Stimulated activated CD4-positive, alpha-beta T cell treated with anti-CD3 and anti-CD28 coated beads, TNF-alpha, amount 100 ng/mL, for 24 hours (primary cell): Measurements from ENCODE around the gene VOPP1.
"Not testable (repeated sequence)": the region's sequence is repeated elsewhere in the genome, so short reads cannot be mapped to it uniquely, and the experiment has no call there.

Experiments
- DNase-seq, 3 experiments: peaks; one replicate each; pipeline ENCODE4 v3.0.0-alpha.2; 2020; ENCODE audit warnings: low read depth in 3 of 3

Gene VOPP1

DNA sequence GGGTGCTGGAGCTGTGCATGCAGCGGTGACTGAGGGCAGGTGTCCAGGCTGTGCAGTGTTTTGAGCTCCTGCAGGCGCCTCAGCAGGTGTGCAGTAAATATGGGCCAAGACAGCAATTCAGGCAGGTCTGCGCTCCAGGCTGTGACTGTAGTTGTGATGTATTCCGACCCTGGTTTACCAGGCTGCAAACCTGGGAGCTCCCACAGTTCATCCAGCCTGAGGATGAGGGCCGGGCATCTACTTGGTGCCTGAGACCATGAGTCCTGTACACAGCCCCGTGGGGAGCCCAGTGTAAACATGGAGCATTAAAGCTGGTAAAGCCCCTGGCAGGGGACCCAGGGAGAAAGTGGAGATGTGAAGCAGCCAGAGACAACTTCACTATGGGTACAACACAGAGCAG, 82.8 kb downstream of the VOPP1 start:
- no peak for DNase-seq

DNA sequence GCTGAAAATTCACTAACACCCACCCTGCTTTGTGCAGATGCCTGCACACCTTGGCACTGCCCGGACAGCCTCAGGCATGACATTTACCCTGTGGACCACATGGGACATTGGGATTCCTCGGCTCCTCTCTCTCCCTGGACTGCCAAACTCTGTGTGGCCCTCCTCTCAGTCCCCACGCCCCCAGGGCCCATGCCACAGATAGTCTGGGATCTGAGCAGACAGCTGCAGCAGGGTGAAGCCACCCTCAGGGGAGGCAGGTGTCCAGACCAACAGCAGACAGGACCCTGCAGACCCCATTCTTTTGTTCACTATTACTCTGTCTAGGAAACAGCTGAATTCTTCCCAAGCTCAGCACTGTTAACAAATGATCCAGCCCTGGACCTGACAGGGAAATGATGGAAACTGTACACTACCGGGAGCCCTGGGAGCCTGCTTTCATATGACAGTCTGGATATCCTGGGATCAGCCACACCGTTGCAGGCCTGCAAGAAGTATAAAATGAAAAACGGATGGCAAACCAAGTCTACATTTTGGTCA, 83.4 kb downstream of the VOPP1 start:
- no peak for DNase-seq

DNA sequence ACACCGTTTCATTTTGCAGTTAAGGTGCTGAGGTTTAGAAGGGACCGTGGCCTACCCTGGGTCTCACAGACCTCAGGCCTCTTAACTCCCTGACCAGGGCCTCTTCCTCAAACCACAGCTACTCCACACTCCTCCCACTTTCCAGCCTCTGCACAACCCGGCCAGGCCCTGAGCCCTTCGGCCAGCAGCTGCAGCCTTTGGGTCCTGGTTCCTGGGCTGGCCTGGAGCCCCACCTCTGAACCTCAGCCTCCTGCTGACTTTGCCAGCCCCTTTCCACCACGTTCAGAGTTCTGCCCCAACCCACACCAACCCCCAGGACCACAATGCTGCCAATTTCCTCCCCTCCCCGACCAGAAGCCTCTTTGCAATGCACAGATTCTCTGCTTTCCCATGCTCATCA, 84.1 kb downstream of the VOPP1 start:
- DNase-seq = no peak

DNA sequence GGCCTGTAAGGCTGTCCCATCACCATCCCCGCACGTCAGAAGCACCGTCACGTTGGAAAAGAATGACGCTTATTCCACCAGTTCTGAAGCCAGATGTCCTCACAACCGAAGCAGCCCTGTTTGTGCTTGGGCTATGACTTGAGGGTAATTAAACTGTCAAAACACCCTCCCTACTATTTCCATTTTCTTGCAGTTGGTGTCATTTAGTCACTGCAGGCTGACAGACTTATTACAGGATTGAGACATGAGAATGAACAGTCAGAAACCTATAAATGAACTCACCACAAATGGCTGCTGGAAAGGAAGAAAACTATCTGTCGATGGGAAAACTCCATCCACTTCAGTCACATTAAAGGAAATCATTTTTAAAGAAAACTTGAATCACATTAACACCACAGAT, 85.3 kb downstream of the VOPP1 start:
- no peak for DNase-seq

DNA sequence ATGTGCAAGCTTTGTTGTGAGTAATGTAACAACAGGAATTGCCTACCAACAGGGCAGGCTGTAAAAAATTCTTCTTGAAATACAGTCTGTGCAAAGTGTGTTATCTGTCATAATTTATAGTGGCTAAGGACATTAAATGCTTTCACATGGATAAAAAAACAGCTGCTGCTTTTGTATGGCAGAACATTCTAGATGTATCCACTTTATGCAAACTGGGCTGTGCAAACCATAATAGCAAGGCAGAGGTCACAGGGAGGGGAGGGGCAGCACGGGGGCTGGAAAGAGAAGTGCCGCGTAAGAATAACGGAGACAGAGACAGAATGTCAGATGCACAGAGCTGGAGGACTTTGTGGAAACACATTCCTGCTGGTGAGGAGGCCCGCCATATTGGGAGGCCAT, 86.1 kb downstream of the VOPP1 start:
- no peak for DNase-seq

DNA sequence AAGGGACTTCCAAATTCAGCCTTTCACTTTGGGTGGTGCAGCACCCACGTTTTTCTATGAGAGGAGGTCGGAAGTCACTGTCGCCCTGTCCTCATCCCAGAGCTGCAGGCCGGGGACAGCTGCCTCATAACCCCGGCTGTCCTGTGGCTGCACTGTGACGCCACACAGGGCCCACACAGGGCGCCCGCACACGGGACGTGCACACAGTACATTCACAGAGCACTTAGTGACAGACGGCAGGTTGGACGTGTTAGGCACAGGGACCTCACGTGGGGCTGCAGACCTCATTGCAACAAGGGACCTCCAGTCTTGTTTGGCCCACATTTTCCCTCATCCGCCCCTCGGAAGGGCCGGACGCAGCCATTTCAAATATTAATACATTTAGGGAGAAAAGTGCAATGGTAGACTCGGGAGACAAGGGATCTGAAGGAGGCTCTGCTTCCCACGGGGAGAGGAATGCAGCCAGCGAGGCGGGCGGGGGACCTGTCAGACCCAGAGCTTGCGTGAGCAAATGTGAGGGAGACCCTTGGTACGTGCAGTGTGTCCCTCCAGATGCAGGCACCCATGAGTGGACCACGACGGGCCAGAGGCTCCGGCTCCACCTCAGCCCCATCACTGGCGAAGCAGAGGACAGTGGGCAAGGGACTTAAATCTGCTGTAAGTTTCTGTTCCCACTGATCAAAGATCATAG, 86.7 kb downstream of the VOPP1 start:
- no peak for DNase-seq

DNA sequence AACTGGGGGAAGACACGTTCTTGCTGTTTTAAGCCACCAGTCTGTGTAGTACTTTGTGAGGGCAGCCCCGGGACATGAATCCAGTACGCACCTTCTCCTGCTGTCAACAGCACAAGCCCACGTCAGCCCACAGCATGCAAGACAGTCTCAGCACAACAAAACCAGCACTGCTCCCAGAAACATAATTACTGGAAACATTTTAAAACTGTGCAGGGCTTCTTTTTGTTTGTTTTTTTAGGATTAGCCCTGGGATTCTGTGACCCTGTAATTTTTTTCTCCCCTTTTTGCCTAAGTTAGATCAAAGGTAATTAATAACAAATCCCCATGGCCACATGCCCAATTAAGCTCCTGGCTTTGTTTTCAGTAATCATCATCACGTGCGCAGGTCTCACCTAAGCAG, 87.5 kb downstream of the VOPP1 start:
- no peak for DNase-seq

DNA sequence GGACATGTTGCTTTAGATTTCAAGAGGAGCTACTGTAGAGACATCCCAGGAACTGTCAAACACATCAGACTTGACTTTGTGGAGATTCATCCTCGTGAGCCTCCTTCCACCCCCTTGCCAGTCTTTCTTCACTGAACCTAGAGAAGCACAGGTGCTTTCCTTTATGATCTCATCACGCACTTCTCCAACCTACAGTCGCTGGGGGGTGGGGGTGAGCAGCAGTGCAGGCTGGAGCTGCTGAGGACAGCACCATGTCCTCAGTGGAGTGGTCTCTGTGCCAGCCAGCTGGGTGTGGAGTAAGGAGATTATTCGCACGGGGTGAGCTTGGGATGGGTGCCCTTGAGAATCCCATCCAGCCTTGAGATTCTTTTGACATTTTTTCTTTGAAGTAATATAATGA, 88.1 kb downstream of the VOPP1 start:
- DNase-seq = no peak

DNA sequence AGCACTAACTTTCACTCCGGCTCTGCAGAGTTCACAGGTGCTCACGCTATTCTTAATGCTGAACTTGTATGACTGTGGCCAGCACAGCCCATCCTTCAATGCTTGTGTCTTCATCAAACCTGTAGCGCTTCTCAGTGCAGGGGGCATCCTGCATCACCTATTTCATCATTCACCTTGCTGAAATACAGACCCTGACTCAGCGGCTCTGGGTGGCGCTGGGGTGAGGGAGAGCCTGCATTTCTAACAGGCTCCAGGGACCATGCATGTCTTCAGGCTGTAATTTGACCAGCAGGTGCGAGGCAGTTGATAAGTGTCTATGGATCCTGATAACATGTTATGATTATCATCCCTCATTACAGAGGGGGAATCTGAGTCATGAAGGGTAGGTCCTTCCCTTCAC, 89.3 kb downstream of the VOPP1 start:
- DNase-seq = no peak

DNA sequence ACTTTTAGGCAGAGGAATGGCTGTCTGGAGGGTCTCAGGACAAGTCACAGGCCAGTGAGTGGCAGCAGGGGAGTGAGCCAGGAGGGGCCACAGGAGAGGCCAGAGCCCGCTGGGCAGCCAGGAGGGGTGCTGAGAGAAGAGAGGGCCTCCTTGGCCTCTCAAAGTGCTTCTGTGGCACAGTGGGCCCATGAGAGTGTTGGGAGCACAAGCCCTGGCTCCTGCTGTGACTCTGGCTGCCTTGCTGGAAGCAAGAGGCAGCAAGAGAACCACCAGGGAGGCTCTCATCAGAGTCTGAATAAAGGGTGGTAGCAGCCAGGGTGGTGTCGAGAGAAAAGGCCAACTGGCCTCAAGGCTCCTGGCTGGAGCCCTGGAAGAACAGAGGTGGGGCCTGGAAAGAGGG, 91.1 kb downstream of the VOPP1 start:
- no peak for DNase-seq

DNA sequence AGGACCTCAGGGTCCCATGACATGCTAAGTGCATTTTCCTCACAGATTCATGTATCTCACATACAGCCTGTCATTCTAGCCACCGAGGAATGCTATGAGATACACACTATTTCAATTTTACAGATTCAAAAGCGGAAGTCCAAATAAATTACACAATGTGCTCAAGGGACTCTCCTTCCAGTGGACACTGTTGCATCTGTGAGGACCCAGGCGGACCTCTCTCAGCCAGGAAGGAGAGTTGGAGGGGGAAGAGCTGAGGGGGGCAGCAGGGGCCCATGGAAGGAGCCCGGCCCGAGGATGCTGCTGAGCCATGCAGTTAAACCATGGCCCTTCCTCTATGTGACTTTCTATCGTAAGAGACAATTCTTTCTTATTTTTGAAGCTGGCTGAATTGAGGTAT, 93.6 kb downstream of the VOPP1 start:
- no peak for DNase-seq

DNA sequence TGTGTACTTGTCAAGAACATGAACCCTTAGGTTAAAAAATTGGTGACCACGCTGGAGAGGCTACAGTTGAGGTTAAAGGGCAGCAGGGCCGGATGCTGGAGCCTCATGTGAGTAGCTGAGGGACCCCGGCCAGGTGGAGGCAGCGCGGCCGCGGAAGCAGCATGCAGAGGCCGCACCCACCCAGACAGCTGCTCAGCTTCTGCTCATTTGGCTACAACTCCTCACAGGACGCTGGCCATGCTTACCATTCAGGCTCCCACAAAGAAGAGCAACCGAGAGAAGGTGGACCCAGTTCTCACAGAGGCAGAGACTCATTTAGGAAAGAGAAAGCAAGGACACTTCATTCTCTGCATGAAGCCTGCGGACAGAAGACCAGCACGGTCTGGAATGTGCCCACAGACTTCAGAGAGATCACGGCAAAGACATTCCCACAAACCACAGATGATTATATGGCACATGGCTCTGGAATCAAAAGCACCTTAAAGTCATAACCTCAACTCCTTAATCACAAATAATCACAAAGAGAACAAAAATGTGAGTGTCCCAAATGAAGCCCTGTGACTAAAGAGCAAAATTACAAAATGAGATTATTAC, 94.4 kb downstream of the VOPP1 start:
- no peak for DNase-seq

DNA sequence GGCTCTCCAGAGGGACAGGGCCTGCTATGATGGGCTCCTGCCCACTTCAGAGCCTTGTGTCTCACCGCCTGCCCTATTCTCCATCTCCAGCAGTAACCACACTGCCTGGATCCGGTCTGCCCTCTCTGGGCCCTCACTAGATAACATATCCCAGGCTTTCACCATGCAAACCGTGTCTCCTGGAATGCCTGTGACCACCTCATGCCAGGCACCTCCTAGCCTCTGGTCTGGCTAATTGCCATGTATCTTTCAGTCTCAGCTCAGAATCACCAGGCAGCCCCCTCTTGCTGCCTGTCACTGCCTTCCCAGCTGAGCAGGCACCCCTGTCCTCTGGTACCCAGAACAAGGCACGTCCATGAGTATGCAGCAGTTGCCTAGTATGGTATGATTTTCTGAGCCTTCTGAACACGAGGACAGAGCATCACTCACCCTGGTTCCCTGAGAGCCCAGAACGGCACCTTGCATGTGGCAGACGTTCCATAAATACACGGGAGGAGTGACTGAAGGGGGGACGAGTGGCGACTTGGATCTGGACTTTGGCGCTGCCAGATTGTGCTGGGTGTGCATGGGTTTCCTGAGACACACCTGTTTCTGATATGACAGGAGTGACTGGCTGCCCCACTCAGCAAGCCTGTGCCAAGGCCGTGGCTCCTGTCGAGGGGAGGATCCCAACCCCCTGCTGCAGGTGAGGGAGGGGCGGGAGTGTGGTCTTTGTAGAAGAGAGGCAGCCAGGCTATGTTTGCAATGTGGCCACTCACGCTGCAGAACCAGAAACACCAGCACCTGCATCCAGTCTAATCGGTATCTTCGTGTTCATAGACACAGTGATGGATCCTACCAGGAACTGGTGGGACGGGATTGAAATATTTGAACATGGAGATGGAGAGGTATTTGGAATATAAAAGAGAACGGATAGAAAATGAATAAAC, 95.2 kb downstream of the VOPP1 start:
- no peak for DNase-seq

DNA sequence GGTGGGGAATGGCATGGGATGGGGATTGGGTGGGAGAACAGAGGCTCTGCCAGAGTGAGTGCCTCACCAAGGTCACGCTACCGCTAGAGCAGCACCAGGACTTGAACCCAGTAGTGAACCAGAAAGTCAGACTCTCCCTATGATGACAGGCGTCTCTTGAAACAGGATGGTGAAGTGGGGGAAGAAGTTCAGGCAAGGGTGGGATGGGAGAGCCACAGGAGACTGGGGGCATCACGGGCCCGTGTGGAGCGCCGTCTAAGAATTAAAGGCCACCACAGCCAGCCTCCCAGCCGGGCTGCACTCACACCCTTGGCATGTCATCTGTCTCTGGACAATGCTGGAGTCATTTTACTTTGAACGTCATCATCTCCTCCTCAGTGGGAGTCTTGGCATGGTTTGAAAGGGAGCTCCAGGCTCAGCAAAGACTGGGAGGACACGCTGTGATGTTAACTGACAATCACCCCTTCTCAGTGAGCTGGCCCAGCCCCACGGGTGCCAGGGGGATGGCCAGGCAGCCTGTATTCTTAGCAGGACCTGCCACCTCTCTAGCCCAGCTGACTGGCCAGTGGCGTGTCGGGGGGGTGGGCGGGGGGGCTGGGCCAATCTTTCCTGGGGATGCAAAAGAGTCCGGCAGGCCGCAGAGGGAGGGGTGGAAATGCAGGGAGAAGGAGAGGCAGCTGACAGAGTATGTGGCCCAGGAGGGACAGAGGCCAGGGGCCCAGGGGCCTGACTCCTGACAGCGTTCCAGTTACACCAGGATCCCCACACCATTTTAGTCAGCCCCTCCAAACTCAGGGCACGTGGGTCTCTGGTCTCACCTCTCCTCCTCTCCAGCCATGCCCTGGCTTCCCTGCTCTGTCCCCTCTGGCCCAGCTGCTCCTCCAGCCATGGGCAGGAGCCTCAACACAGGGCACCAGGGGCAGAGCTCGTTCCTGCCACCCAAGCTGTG, 96.2 kb downstream of the VOPP1 start:
- no peak for DNase-seq

DNA sequence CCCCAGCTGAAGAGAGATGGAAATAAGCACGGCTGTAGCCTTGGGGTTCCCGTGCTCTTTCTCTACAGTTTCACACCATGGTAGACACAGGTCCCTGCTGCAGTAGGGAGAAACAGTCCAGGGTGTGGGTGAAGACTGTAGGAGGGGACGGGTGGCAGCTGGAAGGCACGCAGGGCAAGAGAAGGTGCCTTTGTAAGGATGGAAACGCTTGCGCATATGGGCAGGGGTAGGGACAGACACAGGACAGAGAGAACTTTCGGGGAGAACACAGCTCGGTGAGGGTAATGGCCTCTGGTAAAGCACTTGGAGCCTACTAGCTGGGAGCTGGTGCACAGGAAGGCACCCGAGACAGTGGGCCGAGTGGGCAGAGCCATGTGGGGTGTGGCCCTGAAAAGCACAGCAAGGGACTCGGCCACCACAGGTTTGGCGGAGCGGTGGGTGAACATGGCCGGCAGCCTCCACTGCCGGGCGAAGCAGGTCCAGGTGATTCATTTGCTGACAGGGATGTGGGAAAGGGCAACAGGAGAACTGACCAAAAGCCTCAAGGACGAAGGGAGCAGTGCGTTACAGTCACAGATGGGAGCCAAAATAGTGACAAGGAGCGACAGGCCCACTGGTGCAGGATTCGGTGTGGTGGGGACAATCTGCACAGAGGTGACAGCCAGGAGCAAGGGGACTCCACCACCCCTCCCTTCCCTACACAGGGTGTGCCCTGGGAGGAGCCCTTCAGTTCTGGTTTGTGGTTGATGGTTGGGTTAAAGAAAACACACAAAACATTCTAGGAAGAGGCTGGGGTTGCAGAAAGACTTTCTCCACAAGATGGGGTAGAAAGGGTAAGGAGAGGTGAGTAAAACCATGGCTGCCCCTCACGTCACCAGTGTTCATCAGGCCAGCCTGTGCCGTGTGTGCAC, 97.1 kb downstream of the VOPP1 start:
- DNase-seq = no peak

DNA sequence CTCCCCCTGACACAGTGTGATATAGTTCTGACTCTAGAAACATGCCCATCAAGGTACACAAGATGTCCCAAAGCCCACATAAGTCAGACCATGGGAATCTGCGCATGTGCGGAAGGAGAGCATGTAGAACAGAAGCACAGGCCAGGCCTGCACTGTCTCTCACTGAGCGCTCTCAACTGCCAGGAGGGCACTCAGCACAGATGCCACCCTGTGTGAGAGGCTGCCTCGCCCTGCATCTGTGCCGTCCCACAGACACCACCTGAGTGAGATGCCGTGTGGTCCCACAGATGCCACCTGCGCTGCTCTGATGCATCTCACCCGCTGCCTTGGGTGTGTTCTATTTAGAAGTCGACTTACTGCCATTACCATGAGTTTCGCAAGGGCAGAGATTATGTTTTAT, 98.4 kb downstream of the VOPP1 start:
- no peak for DNase-seq

DNA sequence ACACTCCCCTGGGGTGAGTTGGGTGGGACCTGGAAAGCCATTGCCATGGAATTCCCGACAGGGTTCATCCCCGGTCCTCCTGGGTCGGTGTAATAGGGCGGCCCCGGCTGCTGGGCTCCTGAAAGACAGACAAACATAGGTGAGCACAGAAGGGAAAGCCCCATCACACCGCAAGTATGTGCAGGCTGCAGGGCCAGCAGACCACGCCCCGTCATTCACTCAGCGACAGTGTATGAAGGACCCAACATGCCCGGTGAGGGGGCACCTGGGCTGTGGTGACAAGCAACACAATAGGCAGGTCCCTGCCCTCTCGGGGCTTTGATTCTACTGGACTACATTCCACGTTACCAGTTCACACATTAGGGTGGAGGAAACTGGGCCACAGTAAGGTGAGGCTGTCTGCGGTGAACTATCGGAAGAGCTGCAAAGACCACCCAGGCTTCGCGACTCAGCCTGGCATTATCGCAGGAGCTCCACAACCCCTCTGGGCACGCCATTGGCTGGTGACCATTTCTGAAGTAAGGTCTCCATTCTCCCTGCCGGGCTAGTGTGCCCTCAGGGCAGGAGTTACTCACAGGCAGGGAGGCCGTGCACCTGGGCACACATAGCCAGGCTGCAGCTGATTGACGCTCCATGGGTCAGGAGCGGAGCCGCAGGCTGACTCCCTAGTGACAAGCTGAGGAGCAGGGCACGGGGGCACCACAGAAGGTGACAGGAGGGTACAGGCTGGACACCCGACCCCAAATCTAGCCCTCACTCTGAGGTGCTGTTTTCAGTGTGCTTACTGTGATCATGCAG, 99.2 kb downstream of the VOPP1 start:
- no peak for DNase-seq

DNA sequence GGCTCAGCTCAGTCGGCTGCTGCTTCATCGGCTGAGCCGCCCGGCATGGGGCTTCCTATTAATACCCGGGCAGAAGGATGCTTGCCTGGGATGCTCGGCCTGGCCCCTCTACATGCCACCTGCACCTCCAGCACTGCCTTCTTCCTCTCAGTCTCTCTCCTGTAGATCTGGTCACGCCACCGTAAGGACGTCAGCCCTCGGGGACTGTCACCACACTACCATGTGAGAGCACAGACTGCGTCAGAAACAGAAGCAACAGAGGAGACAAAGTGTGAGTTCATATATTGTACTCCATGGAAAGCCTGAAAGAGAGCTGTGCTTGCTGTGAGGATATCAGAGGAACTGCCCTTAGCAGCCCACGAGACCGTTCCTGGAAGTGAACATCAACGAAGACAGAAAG, 99.9 kb downstream of the VOPP1 start:
- DNase-seq = not testable (repeated sequence)

DNA sequence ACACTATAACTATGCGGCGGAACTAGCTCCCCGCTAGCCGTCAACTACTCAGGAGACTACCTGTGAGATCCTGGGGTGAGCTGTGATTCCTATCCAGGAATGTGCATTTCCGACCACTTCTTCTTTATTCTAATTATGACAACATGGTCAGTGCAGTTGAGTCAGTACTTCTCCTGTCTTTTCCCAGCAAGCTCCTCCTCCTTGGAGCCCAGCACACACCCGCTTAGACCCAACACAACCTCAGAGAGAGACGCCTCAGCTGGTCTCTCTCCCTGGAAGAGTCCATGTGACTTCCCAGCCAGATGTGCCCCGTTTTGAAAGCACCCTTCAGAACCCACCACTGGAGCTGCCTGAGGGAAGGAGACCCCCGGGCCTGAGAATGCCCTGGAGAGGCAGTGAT, 100.7 kb downstream of the VOPP1 start:
- not testable (repeated sequence) for DNase-seq

DNA sequence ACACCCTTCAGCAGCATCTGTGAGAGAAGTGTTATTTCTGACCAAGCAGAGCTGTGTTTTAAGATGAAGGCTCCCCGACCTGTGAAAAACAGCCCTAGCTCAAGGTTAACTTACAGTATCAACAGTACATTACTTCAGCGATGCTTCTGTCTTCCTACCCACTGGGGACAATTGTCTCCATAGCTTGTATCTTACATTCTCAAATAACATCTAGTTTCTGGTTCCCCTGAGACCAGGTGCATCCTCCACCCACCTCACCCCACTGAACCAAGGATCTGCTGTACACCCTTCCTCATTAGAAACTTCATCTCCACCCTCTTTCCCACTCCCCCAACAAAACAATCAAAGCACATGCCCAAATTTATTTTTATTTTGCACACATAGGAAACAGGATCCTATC, 102.0 kb downstream of the VOPP1 start:
- DNase-seq = no peak
